ENCODE data around the gene SPACA4. TPM values are rescaled to one million over a fixed set of nuclear protein-coding genes. Genes with fewer than 3 reads are reported as not detected.

SPACA4 gene
- total RNA-seq, 1 experiment from 2014 or later: not detected

DNA sequence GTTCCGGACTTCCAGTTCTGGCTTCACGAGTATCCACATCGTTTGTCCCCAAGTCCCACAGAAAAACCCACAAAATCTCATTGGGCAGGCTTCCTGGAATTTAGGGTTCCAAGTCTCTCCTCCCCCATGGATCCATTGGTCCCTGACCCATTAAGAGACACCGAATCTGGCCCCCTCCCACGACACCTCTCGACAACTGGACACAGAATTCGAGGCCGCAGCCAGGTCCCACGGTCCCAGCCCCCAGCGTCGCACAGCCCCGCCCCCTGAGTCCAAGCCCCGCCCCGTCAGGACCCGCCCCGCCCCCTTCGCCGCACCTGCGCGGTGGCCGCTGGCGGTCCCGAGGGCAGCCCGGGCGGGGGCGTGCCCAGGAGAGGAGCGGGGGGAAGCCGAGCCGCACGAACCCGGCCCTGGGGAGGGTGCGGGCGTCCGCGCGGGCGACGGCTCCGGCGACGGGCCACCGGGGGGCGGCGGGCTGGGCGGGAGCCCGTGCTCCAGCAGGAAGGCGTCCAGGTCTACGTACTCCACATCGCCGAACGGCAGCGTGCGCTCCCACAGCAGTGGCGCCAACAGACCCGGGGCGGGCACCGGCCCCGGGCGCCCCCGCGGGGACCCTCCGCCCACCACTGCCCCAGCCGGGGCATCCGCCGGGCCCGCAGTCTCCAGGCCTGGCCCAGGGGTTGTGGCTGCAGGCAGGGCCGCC is 28.9 kb downstream of the SPACA4 start:
- no peaks in the 10 kb centered on the region for H3K9me3 ChIP-seq
- peaks cover 5% of the 10 kb centered on the region; the same call in 1 of the 2 replicates for H3K27me3 ChIP-seq
- H3K36me3 ChIP-seq: peaks cover 12% of the 10 kb centered on the region
- peak overlapping the region; percentile 63 for H3K4me3 ChIP-seq
- peak; percentile 56 for DNase-seq

DNA sequence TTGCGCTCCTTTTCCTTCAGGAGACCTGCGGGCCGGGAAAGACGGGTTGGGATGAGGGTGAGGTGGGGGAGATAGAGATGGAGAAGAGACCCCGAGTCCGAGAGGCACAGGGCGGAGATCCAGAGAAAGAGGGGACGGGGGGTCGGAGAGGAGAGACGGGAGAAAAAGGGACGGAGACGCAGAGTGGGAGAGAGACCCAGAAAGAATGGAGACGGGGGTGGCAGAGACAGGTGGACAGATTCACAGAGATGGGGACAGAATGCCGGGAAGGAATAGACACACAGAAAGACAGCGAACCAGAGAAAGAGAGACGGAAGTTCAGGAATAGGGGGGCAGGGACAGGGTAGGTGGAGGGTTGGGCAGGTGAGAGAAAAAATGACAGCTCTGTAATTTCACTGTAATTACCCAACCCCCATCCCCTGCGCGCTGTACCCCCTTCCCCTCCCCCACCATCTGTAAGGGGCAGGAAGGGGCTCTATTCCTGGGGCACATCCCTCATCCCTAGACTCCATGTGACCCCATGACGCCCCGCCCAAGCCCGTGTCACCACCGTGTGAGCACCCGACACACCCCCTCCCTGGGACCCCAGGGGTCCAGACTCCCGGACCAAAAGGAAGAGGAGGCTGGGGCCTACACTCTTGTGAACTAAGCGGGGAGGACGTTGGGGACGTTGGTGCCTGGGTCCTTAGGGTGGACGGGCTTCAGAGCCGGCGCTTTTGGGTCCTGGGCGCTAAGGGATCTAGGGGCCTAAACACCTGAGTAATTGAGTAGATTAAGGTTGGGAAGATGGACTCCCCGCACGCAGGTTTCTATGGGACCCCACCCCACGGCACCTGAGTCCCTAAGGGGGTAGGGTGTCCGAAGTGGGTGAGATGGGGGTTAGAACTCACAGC is 29.7 kb downstream of the SPACA4 start:
- peaks cover 5% of the 10 kb centered on the region; the same call in 1 of the 2 replicates for H3K27me3 ChIP-seq
- peaks cover 5% of the 10 kb centered on the region for H3K36me3 ChIP-seq
- H3K4me3 ChIP-seq: peak overlapping the region; percentile 63
- H3K9me3 ChIP-seq: no peaks in the 10 kb centered on the region
- no peak for DNase-seq

DNA sequence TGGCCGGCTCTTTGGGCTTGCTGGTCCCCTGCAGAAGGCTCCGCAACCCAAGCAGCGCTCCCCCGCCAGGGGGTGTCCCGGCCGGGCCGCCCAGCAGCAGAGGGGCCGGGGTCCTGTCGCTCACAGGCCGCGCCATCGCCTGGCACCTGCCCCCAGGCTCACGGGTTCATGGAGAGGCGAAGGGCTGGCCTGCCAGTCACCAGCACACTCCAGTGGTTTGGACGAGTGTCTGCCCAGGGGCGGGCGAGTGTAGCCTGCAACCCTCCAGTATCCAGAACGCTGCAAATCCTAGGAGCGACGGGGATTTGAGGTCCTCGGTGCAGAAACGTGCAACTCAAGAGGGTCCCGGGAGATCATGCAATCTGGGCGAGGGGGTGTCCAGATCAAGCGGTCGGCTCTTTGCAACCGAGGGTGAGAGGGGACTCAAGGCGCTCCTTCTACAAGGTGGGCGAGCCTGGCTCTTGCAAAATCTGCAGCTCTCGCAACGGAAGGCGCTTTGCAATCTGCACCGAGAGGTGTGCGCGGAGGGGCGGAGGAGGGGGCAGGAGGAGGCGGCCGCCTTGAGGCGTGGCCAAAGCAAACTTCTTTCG is 30.4 kb downstream of the SPACA4 start, which contains the start of gene DBP:
Gene DBP (minus strand): TSS at position 521 of the 590 bp plus-strand sequence. CDS start 385 bp downstream, at position 136.
- peaks cover 3% of the 10 kb centered on the region; the same call in 1 of the 2 replicates for H3K36me3 ChIP-seq
- peak; percentile 58 for DNase-seq
- H3K27me3 ChIP-seq: peaks cover 5% of the 10 kb centered on the region; the same call in 1 of the 2 replicates
- peak within 1 kb of the TSS; percentile 63 for H3K4me3 ChIP-seq
- no peaks in the 10 kb centered on the region for H3K9me3 ChIP-seq

DNA sequence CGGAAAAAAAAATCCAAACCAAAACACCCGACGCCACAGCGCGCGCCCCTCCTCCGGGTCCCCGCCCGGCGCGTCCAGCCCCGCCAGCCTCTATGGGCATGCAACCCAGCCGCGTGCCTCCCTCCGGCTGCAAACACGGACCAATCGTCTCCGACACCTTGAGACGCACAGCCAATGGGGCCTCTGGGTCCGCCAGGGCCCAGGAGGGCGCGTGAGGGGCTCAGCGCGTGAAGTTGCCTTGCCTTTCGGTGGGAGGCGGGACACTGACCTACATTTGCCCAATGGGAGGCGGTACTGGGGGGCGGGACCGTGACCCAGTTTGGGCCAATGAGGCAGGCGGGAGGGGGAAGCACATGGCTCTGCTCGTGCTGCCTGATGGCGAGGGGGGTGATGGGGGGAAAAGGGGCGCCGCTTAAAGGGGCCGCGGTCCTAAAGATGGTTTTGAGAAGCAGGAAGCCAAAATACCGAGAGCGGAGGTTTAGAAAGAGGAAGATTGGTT is 31.0 kb downstream of the SPACA4 start:
- peak; percentile 100 for DNase-seq
- Histone ChIP-seq H3K4me3 (peak overlapping the region; percentile 63), H3K36me3 (peaks cover 3% of the 10 kb centered on the region; the same call in 1 of the 2 replicates), H3K9me3 (no peaks in the 10 kb centered on the region), H3K27me3 (peaks cover 5% of the 10 kb centered on the region; the same call in 1 of the 2 replicates)

DNA sequence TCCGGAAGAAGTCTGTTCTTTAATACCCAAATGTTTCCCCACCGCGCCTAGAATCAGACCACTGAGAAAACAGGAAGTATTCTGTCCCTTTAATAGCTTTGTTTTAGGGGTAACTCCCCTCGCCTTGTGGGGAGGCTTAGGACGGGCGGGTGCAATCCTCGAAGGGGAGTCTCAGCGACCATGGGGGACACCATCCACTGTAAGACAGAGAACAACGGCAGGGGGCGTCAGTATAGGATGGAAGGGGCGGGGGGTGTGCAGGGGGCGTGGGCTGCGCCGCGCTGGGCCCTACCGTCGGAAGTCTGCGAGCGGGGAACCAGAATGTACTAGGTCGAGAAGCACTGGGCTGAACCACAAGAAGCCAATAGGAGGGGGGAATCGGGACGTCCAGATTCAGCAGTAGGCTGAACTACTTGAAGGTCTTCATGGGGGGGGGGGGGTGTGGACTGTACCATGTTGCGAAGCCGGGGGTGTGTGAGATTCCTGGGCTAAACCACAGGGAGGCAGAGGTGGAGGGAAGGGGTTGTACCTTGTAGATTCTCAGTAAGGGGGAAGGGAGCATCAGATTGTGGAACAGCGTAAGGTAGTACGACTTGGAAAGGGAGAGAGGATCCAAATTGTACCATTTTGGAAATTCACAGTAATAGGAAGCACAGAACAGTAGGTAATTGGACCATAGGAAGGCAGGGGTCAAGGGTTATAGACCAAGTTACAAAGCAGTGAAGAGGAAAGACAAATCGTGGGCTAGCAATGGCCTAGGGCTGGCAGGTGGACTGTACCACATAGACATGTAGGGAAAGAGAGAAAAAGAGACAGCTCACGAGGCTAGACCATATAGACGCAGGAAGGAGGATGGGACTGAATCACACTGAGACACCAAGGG is 31.6 kb downstream of the SPACA4 start:
- H3K9me3 ChIP-seq: no peaks in the 10 kb centered on the region
- DNase-seq: peak; percentile 90
- H3K27me3 ChIP-seq: peaks cover 5% of the 10 kb centered on the region; the same call in 1 of the 2 replicates
- peak overlapping the region; percentile 63 for H3K4me3 ChIP-seq
- H3K36me3 ChIP-seq: peaks cover 3% of the 10 kb centered on the region; the same call in 1 of the 2 replicates

DNA sequence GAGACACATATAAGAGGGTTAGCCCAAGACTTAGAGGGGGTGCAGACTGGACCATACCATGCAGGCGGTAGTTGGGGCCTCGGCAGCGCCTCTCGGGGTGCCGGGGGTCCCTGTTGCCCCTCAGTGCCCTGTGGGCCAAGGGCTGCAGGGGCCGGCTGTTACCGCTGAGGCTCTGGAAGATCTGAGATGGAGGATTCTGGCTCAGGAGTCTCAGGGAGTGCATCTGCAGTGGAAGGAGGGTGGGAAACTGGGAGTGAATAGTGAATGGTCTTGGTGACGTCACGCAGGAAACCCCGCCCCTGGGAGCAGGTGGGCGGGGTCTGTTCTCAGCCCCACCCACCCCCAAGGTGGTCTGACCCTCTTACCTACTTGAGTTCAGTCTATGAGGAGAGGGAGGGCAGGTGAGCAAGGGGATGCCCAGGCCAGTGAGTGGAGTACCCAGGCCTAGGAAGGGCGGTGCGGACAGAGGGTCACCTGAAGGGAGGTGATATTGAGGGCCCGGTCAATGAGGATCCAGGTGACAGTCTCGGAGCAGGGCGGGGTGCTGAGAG is 32.4 kb downstream of the SPACA4 start:
- Histone ChIP-seq H3K4me3 (no peak overlapping the region), H3K36me3 (peaks cover 3% of the 10 kb centered on the region; the same call in 1 of the 2 replicates), H3K27me3 (peaks cover 5% of the 10 kb centered on the region; the same call in 1 of the 2 replicates), H3K9me3 (no peaks in the 10 kb centered on the region)
- no peak for DNase-seq

DNA sequence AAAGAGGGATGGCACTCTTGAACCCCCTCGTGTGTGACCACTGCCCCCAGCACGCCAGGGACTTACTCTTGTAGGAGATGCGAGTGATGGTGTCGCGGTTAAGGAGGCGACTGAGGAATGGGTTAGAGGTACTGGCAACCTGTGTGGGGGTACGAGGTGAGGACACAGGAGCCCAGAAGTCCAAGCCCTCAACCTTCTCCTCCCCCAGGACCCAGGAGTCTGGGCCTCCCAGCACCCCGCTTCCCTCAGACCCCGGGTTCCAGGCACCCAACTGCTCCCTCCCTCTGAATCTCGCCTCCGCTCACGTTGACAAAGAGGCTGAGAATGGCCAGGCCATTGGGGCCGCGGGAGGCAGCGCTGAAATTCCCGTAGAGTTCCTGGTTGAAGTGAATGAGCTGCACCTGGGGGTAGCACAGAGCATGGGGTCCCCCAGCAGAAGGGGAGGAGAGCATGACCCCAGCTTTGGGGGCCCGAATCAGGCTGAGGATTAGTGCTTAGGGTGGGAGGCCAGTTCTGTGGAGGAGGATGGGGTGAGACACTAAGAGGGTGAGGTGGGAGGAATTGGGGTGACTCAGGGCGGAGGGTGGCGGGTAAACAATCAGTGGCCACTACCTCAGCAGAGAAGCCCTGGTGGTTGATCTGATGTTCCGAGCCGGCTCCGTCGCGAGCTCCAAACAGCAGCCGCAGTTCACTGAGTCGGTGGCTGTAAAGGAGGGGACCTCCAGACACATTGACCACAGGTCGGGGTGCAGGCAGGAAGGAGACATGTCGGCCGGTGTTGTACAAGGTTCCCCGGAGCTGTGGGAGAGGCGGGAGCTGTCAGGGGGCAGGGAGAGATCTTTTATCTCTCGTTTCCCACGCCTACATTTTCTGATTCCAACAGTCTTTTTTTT is 33.2 kb downstream of the SPACA4 start:
- no peaks in the 10 kb centered on the region for H3K9me3 ChIP-seq
- DNase-seq: no peak
- H3K4me3 ChIP-seq: no peak overlapping the region
- 0 out of 2 replicates have a peak, but pooled peaks cover 3% of the 10 kb centered on the region for H3K36me3 ChIP-seq
- peaks cover 5% of the 10 kb centered on the region; the same call in 1 of the 2 replicates for H3K27me3 ChIP-seq

DNA sequence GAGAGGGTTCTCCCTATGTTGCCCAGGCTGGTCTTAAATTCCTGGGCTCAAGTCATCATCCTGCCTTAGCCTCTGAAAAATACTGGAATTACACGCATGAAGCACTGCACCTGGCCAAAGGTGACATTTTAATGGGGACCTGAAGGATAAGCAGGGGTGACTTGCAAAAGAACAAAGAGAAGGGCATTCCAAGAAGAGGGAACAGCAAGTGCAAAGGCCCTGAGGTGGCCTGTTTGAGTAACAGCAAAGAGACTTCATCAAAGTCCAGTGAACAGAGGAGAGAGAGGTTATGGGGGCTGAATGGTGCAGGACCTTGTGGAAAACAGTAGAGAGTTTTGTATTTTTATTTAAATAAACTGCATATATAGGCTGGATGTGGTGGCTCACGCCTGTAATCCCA is 35.3 kb downstream of the SPACA4 start:
- Histone ChIP-seq H3K9me3 (no peaks in the 10 kb centered on the region), H3K27me3 (peaks cover 13% of the 10 kb centered on the region), H3K4me3 (no peak overlapping the region), H3K36me3 (no peaks in the 10 kb centered on the region)
- no peak for DNase-seq

DNA sequence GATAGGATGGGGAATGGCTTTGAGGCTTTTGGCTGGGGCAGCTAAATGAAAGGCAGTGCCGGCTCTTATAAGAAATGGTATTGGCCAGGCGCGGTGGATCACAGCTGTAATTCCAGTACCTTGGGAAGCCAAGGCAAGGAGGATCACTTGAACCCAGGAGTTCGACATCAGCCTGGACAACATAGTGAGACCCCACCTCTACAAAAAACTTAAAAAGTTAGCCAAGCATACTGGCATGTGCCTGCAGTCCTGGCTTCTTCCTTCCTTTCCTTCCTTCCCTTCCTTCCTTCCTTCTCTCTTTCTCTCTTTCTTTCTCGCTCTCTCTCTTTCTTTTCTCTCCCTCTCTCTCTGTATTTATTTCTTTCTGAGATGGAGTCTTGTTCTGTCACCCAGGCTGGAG is 36.3 kb downstream of the SPACA4 start:
- H3K36me3 ChIP-seq: no peaks in the 10 kb centered on the region
- H3K4me3 ChIP-seq: no peak overlapping the region
- no peak for DNase-seq
- H3K27me3 ChIP-seq: peaks cover 13% of the 10 kb centered on the region
- no peaks in the 10 kb centered on the region for H3K9me3 ChIP-seq

DNA sequence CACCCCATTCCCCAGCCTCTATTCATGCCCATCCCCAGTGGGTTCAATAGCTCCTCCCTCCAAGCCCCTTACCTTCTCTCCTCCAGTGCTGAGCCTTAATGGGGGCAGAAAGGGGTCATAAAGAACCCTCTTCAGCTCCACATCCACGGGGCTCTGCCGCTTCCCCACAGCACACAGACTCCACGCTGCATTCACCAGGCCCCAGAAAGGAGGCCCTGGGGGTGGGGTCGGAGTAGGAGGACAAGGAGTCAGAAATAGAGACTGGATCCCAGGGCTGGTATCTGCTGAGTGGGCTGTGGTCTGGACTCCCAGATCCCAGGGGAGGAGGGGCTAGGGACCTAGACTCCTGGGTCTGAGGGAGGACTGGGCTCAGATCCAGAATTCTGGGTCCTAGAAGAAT is 37.8 kb downstream of the SPACA4 start:
- Histone ChIP-seq H3K36me3 (no peaks in the 10 kb centered on the region), H3K27me3 (peaks cover 13% of the 10 kb centered on the region), H3K9me3 (no peaks in the 10 kb centered on the region), H3K4me3 (no peak overlapping the region)
- no peak for DNase-seq

DNA sequence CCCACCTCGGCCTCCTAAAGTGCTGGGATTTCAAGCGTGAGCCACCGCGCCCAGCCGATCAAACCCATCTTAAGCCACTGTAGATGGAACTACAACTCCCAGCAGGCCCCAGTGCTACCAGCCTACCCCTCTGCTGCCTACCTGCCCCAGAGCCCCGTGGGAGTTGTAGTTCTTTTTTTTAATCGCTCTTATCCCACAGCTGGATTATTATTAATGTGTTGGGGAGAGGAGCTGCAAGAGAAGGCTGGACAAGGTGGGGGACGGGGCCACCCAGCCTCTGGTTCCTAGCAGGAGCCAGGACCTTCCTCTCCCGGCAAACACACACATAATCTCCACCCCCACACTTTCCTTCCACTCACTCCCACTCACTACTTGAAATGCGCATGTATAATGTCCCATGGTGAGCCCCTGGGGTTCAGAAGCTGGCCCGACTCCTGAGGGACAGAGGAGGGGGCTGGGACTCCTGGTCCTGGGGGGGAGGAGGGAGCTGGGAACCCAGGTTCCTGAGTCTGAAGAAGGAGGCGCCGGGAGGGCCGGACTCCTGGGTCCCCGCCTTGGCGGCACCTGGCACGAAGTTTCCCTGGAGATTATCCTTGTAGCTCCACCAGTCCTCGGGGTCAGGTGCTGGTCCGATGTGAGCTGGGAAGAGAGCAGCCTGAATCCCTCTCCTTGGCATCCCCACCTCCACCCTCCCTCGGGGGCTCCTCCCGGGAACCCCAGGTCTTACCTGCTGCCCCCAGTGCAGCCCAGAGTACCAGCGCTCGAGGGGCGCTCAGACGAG is 38.5 kb downstream of the SPACA4 start:
- H3K36me3 ChIP-seq: no peaks in the 10 kb centered on the region
- no peaks in the 10 kb centered on the region for H3K9me3 ChIP-seq
- no peak overlapping the region for H3K4me3 ChIP-seq
- DNase-seq: peak; percentile 48
- peaks cover 8% of the 10 kb centered on the region for H3K27me3 ChIP-seq

DNA sequence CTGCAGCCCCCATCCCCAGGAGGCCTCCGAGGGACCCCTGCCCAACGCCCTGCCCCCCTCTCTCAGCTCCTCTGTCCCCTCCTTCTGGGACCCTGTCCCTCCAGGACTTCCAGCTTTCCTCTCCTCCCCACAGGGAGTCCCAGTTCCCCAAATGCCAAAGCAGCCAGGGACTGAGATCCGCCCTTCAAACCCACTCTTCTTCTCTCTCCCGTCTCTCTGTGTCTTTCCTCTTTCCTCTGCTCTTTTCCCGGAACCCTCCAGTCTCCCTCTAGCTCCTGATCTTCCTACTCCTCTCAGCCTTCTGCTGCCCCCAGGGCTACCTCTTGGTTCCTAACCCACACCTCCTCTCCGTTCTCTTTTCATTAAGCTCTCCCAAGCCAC is 39.1 kb downstream of the SPACA4 start:
- H3K27me3 ChIP-seq: peaks cover 8% of the 10 kb centered on the region

DNA sequence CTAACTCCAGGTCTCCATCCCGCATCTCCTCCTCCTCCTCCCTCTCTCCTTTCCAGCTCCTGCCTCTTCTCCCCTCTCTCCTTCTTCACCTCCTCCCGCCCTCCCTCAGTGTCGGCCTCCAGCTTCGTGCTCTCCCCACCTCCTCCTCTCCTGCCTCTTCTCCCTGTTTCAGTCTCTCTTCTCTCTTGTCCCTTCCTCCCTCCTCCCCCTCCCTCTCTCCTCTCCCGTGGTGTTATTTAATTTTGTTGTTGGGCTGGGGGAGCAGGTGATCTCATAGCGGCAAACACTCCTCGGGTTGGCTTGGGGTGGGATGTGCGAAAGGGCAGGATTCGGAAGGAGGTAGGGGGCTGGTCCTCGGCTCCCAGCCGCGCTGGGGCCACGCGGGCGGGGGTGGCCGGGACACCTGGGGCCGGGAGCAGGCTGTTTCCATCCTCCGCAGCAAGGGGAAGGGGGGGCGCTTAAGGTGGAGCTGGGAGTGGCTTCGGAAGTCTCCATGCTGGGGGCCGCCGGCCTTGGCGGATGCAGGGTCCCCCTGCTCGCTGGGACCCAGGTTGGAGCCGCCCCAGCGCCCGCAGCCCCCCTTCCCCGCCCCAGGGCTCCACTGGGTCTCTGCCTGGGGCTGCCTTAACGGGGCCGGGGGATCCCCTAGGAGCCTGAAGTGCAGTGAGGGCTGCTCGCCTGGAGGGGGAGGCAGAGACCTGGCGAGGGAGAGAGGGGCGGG is 39.6 kb downstream of the SPACA4 start, which contains the start of gene CA11:
Gene CA11 (minus strand): TSS at position 187 of the 721 bp plus-strand sequence. CDS start 555 bp downstream, outside the sequence.
- peak; percentile 88 for DNase-seq
- peak within 1 kb of the TSS; percentile 41 for H3K4me3 ChIP-seq
- H3K36me3 ChIP-seq: no peaks in the 10 kb centered on the region
- no peaks in the 10 kb centered on the region for H3K9me3 ChIP-seq
- H3K27me3 ChIP-seq: peaks cover 8% of the 10 kb centered on the region

More for the DNA sequence above, 39.1 kb downstream of the SPACA4 start:
- no peak for DNase-seq
- H3K36me3 ChIP-seq: no peaks in the 10 kb centered on the region
- peak overlapping the region; percentile 41 for H3K4me3 ChIP-seq
- H3K9me3 ChIP-seq: no peaks in the 10 kb centered on the region

All from MG63 (cell line).